Measurements from ENCODE around the gene GTF3C2. TPM values are rescaled to one million over a fixed set of nuclear protein-coding genes. Genes with fewer than 3 reads are reported as not detected.
A peak's percentile ranks its signal among the peaks of the same experiment; 100 is the strongest.

GTF3C2 gene
- total RNA-seq, 4 donors from 2014 or later = 27.5 to 44.3 (median 31.6) TPM

- H3K36me3 ChIP-seq = peaks cover 50 to 69% (median 65%) of the 10 kb centered on the region in 4 donors
- peak overlapping the region in 1 of 4 donors; percentile 99 for H3K27ac ChIP-seq (replicated peaks in 1 of 4)
- no peak overlapping the region for H3K4me3 ChIP-seq
- WGBS = 77% methylated on average over 6 of the region's 6 CpGs
- TF ChIP-seq CTCF (IDR thresholded peaks at IDR 0.05) = no peak
- no peak for TF ChIP-seq POLR2A (IDR thresholded peaks at IDR 0.05; ENCODE audit: low read depth)
- no peak for TF ChIP-seq EP300 (IDR thresholded peaks at IDR 0.05)
- no peak for TF ChIP-seq POLR2AphosphoS5 (IDR thresholded peaks at IDR 0.05)
- intact Hi-C loops (cut with DNase I) = loop anchor here (5.0 to 10.0 kb wide), 3 partner anchors 34 to 158 kb away; partner anchors contain the start of genes ATRAID, CAD, MPV17 and PPM1G
- no peaks in the 10 kb centered on the region for H3K27me3 ChIP-seq
- peaks cover 28 to 59% (median 38%) of the 10 kb centered on the region in 4 donors for H3K4me1 ChIP-seq
- H3K9me3 ChIP-seq = no peaks in the 10 kb centered on the region
- DNase-seq (ENCODE audit: extremely low spot score) = no peak
Observed at GRCh38 chr2:27372937-27373336, 16.4 kb upstream of the GTF3C2 start.

- H3K9me3 ChIP-seq = no peaks in the 10 kb centered on the region
- under 1% methylated on average over 25 of the region's 46 CpGs for WGBS
- DNase-seq (ENCODE audit: extremely low spot score) = no peak
- intact Hi-C loops (cut with DNase I) = loop anchor here (5.0 to 10.0 kb wide), 3 partner anchors 36 to 156 kb away; partner anchors contain the start of genes ATRAID, CAD, MPV17 and PPM1G
- peaks cover 50 to 69% (median 65%) of the 10 kb centered on the region in 4 donors for H3K36me3 ChIP-seq
- H3K4me3 ChIP-seq = peak overlapping the region; percentile 86 to 94 (median 89)
- H3K27me3 ChIP-seq = no peaks in the 10 kb centered on the region
- H3K27ac ChIP-seq (replicated peaks in 1 of 4) = peak overlapping the region; percentile 88 to 99 (median 95)
- peaks cover 28 to 46% (median 38%) of the 10 kb centered on the region in 4 donors for H3K4me1 ChIP-seq
- TF ChIP-seq POLR2AphosphoS5 (IDR thresholded peaks at IDR 0.05) (no peak), CTCF (IDR thresholded peaks at IDR 0.05) (no peak), POLR2A (IDR thresholded peaks at IDR 0.05; ENCODE audit: low read depth) (no peak), EP300 (IDR thresholded peaks at IDR 0.05) (no peak)
Observed at GRCh38 chr2:27370816-27371620, 14.5 kb upstream of the GTF3C2 start.

GRCh38 chr2:27370026-27370815 lies 13.7 kb upstream of the GTF3C2 start, which contains the start of the genes EIF2B4 and SNX17:
Gene EIF2B4, minus strand, starts transcription at chr2:27370338. Its CDS starts 24 bp downstream, at chr2:27370314.
Gene SNX17, plus strand, starts transcription at chr2:27370616. Its CDS starts 128 bp downstream, at chr2:27370744.
- DNase-seq (ENCODE audit: extremely low spot score) = peak; percentile 100
- Histone ChIP-seq H3K9me3 (no peaks in the 10 kb centered on the region), H3K4me3 (peak within 1 kb of the TSS; percentile 86 to 94 (median 89)), H3K36me3 (peaks cover 50 to 69% (median 65%) of the 10 kb centered on the region in 4 donors), H3K27me3 (no peaks in the 10 kb centered on the region), H3K27ac (replicated peaks in 1 of 4) (peak within 1 kb of the TSS; percentile 88 to 99 (median 95)), H3K4me1 (peaks cover 28 to 46% (median 38%) of the 10 kb centered on the region in 4 donors)
- no peak for TF ChIP-seq EP300 (IDR thresholded peaks at IDR 0.05)
- TF ChIP-seq CTCF (IDR thresholded peaks at IDR 0.05) = peak; percentile 69 to 81 (median 73)
- peak; percentile 91 to 99 for TF ChIP-seq POLR2AphosphoS5 (IDR thresholded peaks at IDR 0.05)
- TF ChIP-seq POLR2A (IDR thresholded peaks at IDR 0.05; ENCODE audit: low read depth) = peak; percentile 34
- intact Hi-C loops (cut with DNase I) = loop anchor here (5.0 to 10.0 kb wide), 3 partner anchors 37 to 155 kb away; partner anchors contain the start of genes ATRAID, CAD, MPV17 and PPM1G
- 0% methylated on average over 14 of the region's 85 CpGs for WGBS

- intact Hi-C loops (cut with DNase I) = loop anchor here (5.0 to 10.0 kb wide), 3 partner anchors 38 to 155 kb away; partner anchors contain the start of genes ATRAID, CAD, MPV17 and PPM1G
- no peak for DNase-seq (ENCODE audit: extremely low spot score)
- peak overlapping the region; percentile 86 to 94 (median 89) for H3K4me3 ChIP-seq
- peak overlapping the region; percentile 88 to 99 (median 95) for H3K27ac ChIP-seq (replicated peaks in 1 of 4)
- WGBS = 2% methylated on average over 7 of the region's 18 CpGs
- H3K4me1 ChIP-seq = peaks cover 28 to 46% (median 38%) of the 10 kb centered on the region in 4 donors
- TF ChIP-seq POLR2AphosphoS5 (IDR thresholded peaks at IDR 0.05) = no peak
- no peak for TF ChIP-seq EP300 (IDR thresholded peaks at IDR 0.05)
- no peak for TF ChIP-seq CTCF (IDR thresholded peaks at IDR 0.05)
- no peak for TF ChIP-seq POLR2A (IDR thresholded peaks at IDR 0.05; ENCODE audit: low read depth)
- H3K27me3 ChIP-seq = no peaks in the 10 kb centered on the region
- H3K36me3 ChIP-seq = peaks cover 50 to 69% (median 65%) of the 10 kb centered on the region in 4 donors
- no peaks in the 10 kb centered on the region for H3K9me3 ChIP-seq
Observed at GRCh38 chr2:27369471-27370025, 13.0 kb upstream of the GTF3C2 start.

All from esophagus muscularis mucosa (tissue), 4 donors.